ENCODE results near the gene RPS21. TPM values are rescaled to one million over a fixed set of nuclear protein-coding genes. Genes with fewer than 3 reads are reported as not detected.

The RPS21 gene
- 1,000 to 10,000 TPM; 1,664 to 5,734 (median 2,155) TPM for total RNA-seq

- WGBS, 2 donors = 0 to 1% methylated on average over 23 to 51 of the region's 83 CpGs
- TF ChIP-seq CTCF (IDR thresholded peaks at IDR 0.05) (no peak), POLR2A (IDR thresholded peaks at IDR 0.05) (no peak)
- peak; percentile 92 to 98 for DNase-seq (ENCODE audit: low spot score in 2 of 2)
- intact Hi-C loops (cut with DNase I; ENCODE audit: low total_unique reads) = no loop called here
- peak within 1 kb of the TSS; percentile 69 for H3K4me3 ChIP-seq (ENCODE audit: low read depth, poor library complexity, severe bottlenecking)
These were observed at the start of gene RPS21 for GRCh38 chr20:62386383-62387218. TSS of gene RPS21 (plus strand) at chr20:62387103. CDS start at chr20:62387339, 236 bp downstream.

GRCh38 chr20:62337558-62338293 is 49.2 kb upstream of the RPS21 start:
- TF ChIP-seq CTCF (IDR thresholded peaks at IDR 0.05) = no peak
- TF ChIP-seq POLR2A (IDR thresholded peaks at IDR 0.05) = no peak
- WGBS, 2 donors = 83 to 90% methylated on average over 16 to 34 of the region's 34 CpGs
- DNase-seq (ENCODE audit: low spot score in 2 of 2) = no peak
- intact Hi-C loops (cut with DNase I; ENCODE audit: low total_unique reads) = no loop called here
- no peak overlapping the region for H3K4me3 ChIP-seq (ENCODE audit: low read depth, poor library complexity, severe bottlenecking)

GRCh38 chr20:62338294-62338620 is 48.6 kb upstream of the RPS21 start:
- TF ChIP-seq POLR2A (IDR thresholded peaks at IDR 0.05) (no peak), CTCF (IDR thresholded peaks at IDR 0.05) (no peak)
- intact Hi-C loops (cut with DNase I; ENCODE audit: low total_unique reads) = no loop called here
- DNase-seq (ENCODE audit: low spot score in 2 of 2) = no peak
- H3K4me3 ChIP-seq (ENCODE audit: low read depth, poor library complexity, severe bottlenecking) = no peak overlapping the region
- WGBS, 2 donors = 90 to 92% methylated on average over 15 to 16 of the region's 16 CpGs

- intact Hi-C loops (cut with DNase I; ENCODE audit: low total_unique reads) = no loop called here
- no peak for DNase-seq (ENCODE audit: low spot score in 2 of 2)
- H3K4me3 ChIP-seq (ENCODE audit: low read depth, poor library complexity, severe bottlenecking) = no peak overlapping the region
- TF ChIP-seq POLR2A (IDR thresholded peaks at IDR 0.05) (no peak), CTCF (IDR thresholded peaks at IDR 0.05) (no peak)
- WGBS, 2 donors = 75 to 77% methylated on average over 13 of the region's 14 CpGs
These were observed 47.2 kb upstream of the RPS21 start for GRCh38 chr20:62339647-62340062.

GRCh38 chr20:62342910-62343309 is 44.0 kb upstream of the RPS21 start:
- no peak overlapping the region for H3K4me3 ChIP-seq (ENCODE audit: low read depth, poor library complexity, severe bottlenecking)
- TF ChIP-seq POLR2A (IDR thresholded peaks at IDR 0.05) (no peak), CTCF (IDR thresholded peaks at IDR 0.05) (no peak)
- WGBS, 2 donors = 65 to 70% methylated on average over 10 of the region's 10 CpGs
- DNase-seq (ENCODE audit: low spot score in 2 of 2) = no peak
- intact Hi-C loops (cut with DNase I; ENCODE audit: low total_unique reads) = no loop called here

Data from lower leg skin (tissue), 4 donors.